Transverse colon (tissue), 4 donors: ENCODE results near the gene XYLT1. TPM values are rescaled to one million over a fixed set of nuclear protein-coding genes. Genes with fewer than 3 reads are reported as not detected.

ENCODE experiments used
- DNase-seq: peaks from one replicate; pipeline ENCODE4 v3.0.0-alpha.2; 2019
- H3K27ac ChIP-seq, 4 donors: fragments of 200-600 bp; sonication (generic); 2 replicates each; pipeline ENCODE4 v1.5.1; 2016 to 2018; ENCODE audit warnings: inconsistent platforms in 4 of 4
- H3K27me3 ChIP-seq: fragments of 200-600 bp; sonication (generic); 2 replicates; pipeline ENCODE4 v1.5.1; 2017; ENCODE audit warnings: inconsistent platforms
- H3K36me3 ChIP-seq, 4 donors: fragments of 200-600 bp; sonication (generic); 2 replicates each; pipeline ENCODE4 v1.5.1; 2017 to 2019; ENCODE audit warnings: inconsistent platforms in 4 of 4
- H3K4me1 ChIP-seq, 4 donors: fragments of 200-600 bp; sonication (generic); 2 replicates each; pipeline ENCODE4 v1.5.1; 2017 to 2020; ENCODE audit warnings: inconsistent platforms in 4 of 4
- H3K4me3 ChIP-seq, 4 donors: fragments of 200-600 bp; sonication (generic); 1 replicate in 1 of 4; 2 replicates in 3 of 4; pipeline versions ENCODE4 v1.5.1 to v1.6.1; 2017 to 2019; ENCODE audit warnings: inconsistent platforms in 4 of 4
- H3K9me3 ChIP-seq, 2 donors: fragments of 200-600 bp; sonication (generic); 2 replicates each; pipeline ENCODE4 v1.5.1; 2017 to 2019; ENCODE audit warnings: inconsistent platforms in 2 of 2
- CTCF ChIP-seq, 5 experiments: fragments of 200-600 bp in 3 of 5; fragments of 450-650 bp in 2 of 5; sonication (generic) in 3 of 5; IDR thresholded peaks; 1 replicate in 2 of 5; 2 replicates in 3 of 5; pipeline ENCODE4 v1.5.1; 2016 to 2017; ENCODE audit warnings: antibody characterized with exemption in 5 of 5, inconsistent platforms in 3 of 5, mild to moderate bottlenecking in 2 of 5, moderate library complexity in 1 of 5
- EP300 ChIP-seq: sonication (generic); formaldehyde crosslinking; IDR thresholded peaks from one replicate; pipeline ENCODE4 v1.6.1; 2017; ENCODE audit warnings: antibody characterized with exemption, low read depth
- POLR2A ChIP-seq: fragments of 450-650 bp; IDR thresholded peaks from one replicate; pipeline ENCODE4 v1.6.1; 2016; ENCODE audit warnings: antibody characterized with exemption, mild to moderate bottlenecking, moderate library complexity
- POLR2AphosphoS5 ChIP-seq, 3 donors: sonication (generic); formaldehyde crosslinking; IDR thresholded peaks; one replicate each; pipeline ENCODE4 v1.6.1; 2016; ENCODE audit warnings: antibody characterized with exemption in 3 of 3
- WGBS, 2 donors: methylation state at CpG; one replicate each; pipeline ENCODE4 v1.1.5; 2018; ENCODE audit warnings: low coverage in 1 of 2; 5-methylcytosine and 5-hydroxymethylcytosine counted together
- in situ Hi-C, 4 donors: fragments of 200-750 bp; cut with MboI; loops; one replicate each; pipeline versions ENCODE4 v1.15.0 to v1.15.1; 2017; ENCODE audit warnings: low sequenced_read_pairs in 3 of 4, low pct_ligation_motif_present in 1 of 4, low pct_unique_long_range_greater_than_20kb in 1 of 4
- intact Hi-C: fragments of 100-400 bp; cut with DNase I; formaldehyde crosslinking; loops from one replicate; pipeline ENCODE4 v1.15.1; 2023; ENCODE audit warnings: low total_unique reads
- total RNA-seq, 4 donors: library from RNA; depleted of rRNA; stranded (reverse); fragments of >200 nt; gene quantifications; one replicate each; pipeline ENCODE4 v1.1.0, GENCODE V29; 2016

Gene XYLT1
- total RNA-seq, 4 donors from 2014 or later = 22.3 to 44.6 (median 39.4) TPM

GRCh38 chr16:17083628-17084027 is 387.1 kb downstream of the XYLT1 start:
- DNase-seq = no peak
- H3K9me3 ChIP-seq = no peaks in the 10 kb centered on the region
- 27% methylated on average over 1 of the region's 1 CpG; no CpG with 5 or more reads in 1 of the 2 donors for WGBS, 2 donors
- H3K27me3 ChIP-seq = no peaks in the 10 kb centered on the region
- TF ChIP-seq POLR2AphosphoS5 (IDR thresholded peaks at IDR 0.05) (no peak), POLR2A (no peak), EP300 (no peak), CTCF (IDR thresholded peaks at IDR 0.05) (no peak)
- no peak overlapping the region for H3K27ac ChIP-seq
- no peak overlapping the region for H3K4me3 ChIP-seq
- intact Hi-C loops (no loop called here), in situ Hi-C loops (no loop called here)
- no peaks in the 10 kb centered on the region for H3K4me1 ChIP-seq
- H3K36me3 ChIP-seq = no peaks in the 10 kb centered on the region

GRCh38 chr16:17082095-17082882 is 388.5 kb downstream of the XYLT1 start:
- H3K4me3 ChIP-seq = no peak overlapping the region
- no peaks in the 10 kb centered on the region for H3K9me3 ChIP-seq
- in situ Hi-C loops (no loop called here), intact Hi-C loops (no loop called here)
- TF ChIP-seq CTCF (IDR thresholded peaks at IDR 0.05) = no peak
- no peak for TF ChIP-seq EP300
- TF ChIP-seq POLR2A = no peak
- TF ChIP-seq POLR2AphosphoS5 (IDR thresholded peaks at IDR 0.05) = no peak
- H3K27me3 ChIP-seq = no peaks in the 10 kb centered on the region
- H3K4me1 ChIP-seq = no peaks in the 10 kb centered on the region
- H3K36me3 ChIP-seq = no peaks in the 10 kb centered on the region
- DNase-seq = no peak
- H3K27ac ChIP-seq = no peak overlapping the region
- WGBS, 2 donors = 84% methylated on average over 7 of the region's 7 CpGs

GRCh38 chr16:17080105-17080504 is 390.7 kb downstream of the XYLT1 start:
- WGBS, 2 donors = 71 to 75% methylated on average over 1 of the region's 1 CpG
- Histone ChIP-seq H3K27ac (no peak overlapping the region), H3K9me3 (no peaks in the 10 kb centered on the region), H3K36me3 (no peaks in the 10 kb centered on the region), H3K4me3 (no peak overlapping the region), H3K27me3 (no peaks in the 10 kb centered on the region), H3K4me1 (no peaks in the 10 kb centered on the region)
- no peak for TF ChIP-seq CTCF (IDR thresholded peaks at IDR 0.05)
- no peak for TF ChIP-seq POLR2A
- no peak for TF ChIP-seq POLR2AphosphoS5 (IDR thresholded peaks at IDR 0.05)
- TF ChIP-seq EP300 = no peak
- no peak for DNase-seq
- intact Hi-C loops = no loop called here
- in situ Hi-C loops = no loop called here

- in situ Hi-C loops (no loop called here), intact Hi-C loops (no loop called here)
- WGBS, 2 donors = 82 to 92% methylated on average over 5 of the region's 5 CpGs
- Histone ChIP-seq H3K36me3 (no peaks in the 10 kb centered on the region), H3K9me3 (no peaks in the 10 kb centered on the region), H3K27me3 (no peaks in the 10 kb centered on the region), H3K27ac (no peak overlapping the region), H3K4me3 (no peak overlapping the region), H3K4me1 (no peaks in the 10 kb centered on the region)
- TF ChIP-seq POLR2AphosphoS5 (IDR thresholded peaks at IDR 0.05) (no peak), POLR2A (no peak)
- no peak for DNase-seq
These were observed 391.7 kb downstream of the XYLT1 start for GRCh38 chr16:17078931-17079631.
